Measurements from ENCODE around the gene C19orf85. TPM values are rescaled to one million over a fixed set of nuclear protein-coding genes. Genes with fewer than 3 reads are reported as not detected.
"Not testable (repeated sequence)": the region's sequence is repeated elsewhere in the genome, so short reads cannot be mapped to it uniquely, and the experiment has no call there.

The C19orf85 gene
- total and polyA plus RNA-seq, 11 donors: not detected

GRCh38 chr19:55451965-55452748, 12.4 kb downstream of the C19orf85 start:
- no peak for TF ChIP-seq CTCF (IDR thresholded peaks at IDR 0.05)
- TF ChIP-seq POLR2A (IDR thresholded peaks at IDR 0.05): no peak
- Histone ChIP-seq H3K27me3 (peaks cover 14 to 35% (median 21%) of the 10 kb centered on the region in 9 donors), H3K36me3 (peaks cover 0 to 16% (median 7%) of the 10 kb centered on the region in 9 donors), H3K9me3 (no peaks in the 10 kb centered on the region), H3K4me3 (peak overlapping the region in 6 of 12 donors; percentile 6 to 29 (median 11)), H3K4me1 (peaks cover 0 to 27% (median 11%) of the 10 kb centered on the region in 12 donors), H3K27ac (no peak overlapping the region)
- intact Hi-C loops (cut with DNase I): loop anchor here in 1 of 10 donors (10.0 kb wide), 1 partner anchor 307 kb away; the partner anchor contains the start of gene TNNT1
- DNase-seq (no peak), ATAC-seq (no peak)
- 3 to 7% (median 5%) methylated on average over 30 to 57 of the region's 57 CpGs for WGBS, 4 donors

GRCh38 chr19:55451163-55451964, 13.2 kb downstream of the C19orf85 start:
- Histone ChIP-seq H3K36me3 (peaks cover 0 to 15% (median 7%) of the 10 kb centered on the region in 9 donors), H3K27ac (no peak overlapping the region), H3K9me3 (no peaks in the 10 kb centered on the region), H3K4me3 (peak overlapping the region in 6 of 12 donors; percentile 6 to 22 (median 11)), H3K4me1 (peaks cover 0 to 27% (median 11%) of the 10 kb centered on the region in 12 donors), H3K27me3 (peaks cover 14 to 38% (median 25%) of the 10 kb centered on the region in 9 donors)
- ATAC-seq: no peak
- DNase-seq: no peak
- 1 to 3% (median 1%) methylated on average over 26 to 79 of the region's 80 CpGs for WGBS, 4 donors
- TF ChIP-seq POLR2A (IDR thresholded peaks at IDR 0.05) (no peak), CTCF (IDR thresholded peaks at IDR 0.05) (no peak)
- intact Hi-C loops (cut with DNase I): loop anchor here in 1 of 10 donors (10.0 kb wide), 1 partner anchor 307 kb away; the partner anchor contains the start of gene TNNT1

- H3K9me3 ChIP-seq: no peaks in the 10 kb centered on the region
- WGBS, 4 donors: 32 to 43% (median 37%) methylated on average over 11 to 16 of the region's 16 CpGs
- H3K27me3 ChIP-seq: peaks cover 24 to 51% (median 37%) of the 10 kb centered on the region in 9 donors
- DNase-seq (no peak), ATAC-seq (no peak)
- intact Hi-C loops (cut with DNase I): no loop called here
- no peak for TF ChIP-seq POLR2A (IDR thresholded peaks at IDR 0.05)
- TF ChIP-seq CTCF (IDR thresholded peaks at IDR 0.05): no peak
- H3K27ac ChIP-seq: no peak overlapping the region
- H3K4me3 ChIP-seq: no peak overlapping the region
- H3K4me1 ChIP-seq: peaks cover 0 to 27% (median 11%) of the 10 kb centered on the region in 12 donors
- H3K36me3 ChIP-seq: no peaks in the 10 kb centered on the region
Measured at GRCh38 chr19:55449469-55449868, 15.1 kb downstream of the C19orf85 start.

GRCh38 chr19:55448175-55448490, 16.4 kb downstream of the C19orf85 start:
- ATAC-seq; intact Hi-C loops (cut with DNase I); DNase-seq; H3K4me3 ChIP-seq; H3K36me3 ChIP-seq; H3K9me3 ChIP-seq; H3K27ac ChIP-seq: not testable (repeated sequence)
- Histone ChIP-seq H3K4me1 (peaks cover 0 to 26% (median 11%) of the 10 kb centered on the region in 12 donors), H3K27me3 (peaks cover 30 to 60% (median 45%) of the 10 kb centered on the region in 9 donors)
- 85 to 91% (median 87%) methylated on average over 5 of the region's 5 CpGs for WGBS, 4 donors

Data from heart left ventricle (tissue), 16 donors.